SK-N-SH (cell line): ENCODE measurements around the gene SPRED1. TPM values are rescaled to one million over a fixed set of nuclear protein-coding genes. Genes with fewer than 3 reads are reported as not detected.

Experiments used
- polyA plus RNA-seq, 3 experiments: library from polyadenylated mRNA; depleted of rRNA; stranded (reverse); fragments of >200 nt; gene quantifications; 2 replicates each; pipeline ENCODE4 v1.2.3, GENCODE V29; 2012

SPRED1 gene
- polyA plus RNA-seq, 1 of the 3 experiments (the other 2 are of a cell fraction) = 4.4 TPM

Other genes starting within 250 kb of the SPRED1 start
- gene FAM98B, start 201.3 kb downstream of the SPRED1 start, polyA plus RNA-seq (2012; rRNA removed) = 5.7 and 7.8 TPM in 2 replicates